Stimulated activated CD8-positive, alpha-beta memory T cell treated with anti-CD3 and anti-CD28 coated beads, Interleukin-4, amount 100 ng/mL, for 4 hours (primary cell): ENCODE measurements around the gene DNAL4.

Experiments
- DNase-seq, 2 donors: peaks; one replicate each; pipeline ENCODE4 v3.0.0-alpha.2; 2020; ENCODE audit warnings: low read depth in 2 of 2, low spot score in 1 of 2

The DNAL4 gene

GRCh38 chr22:38788021-38788816 lies 5.7 kb downstream of the DNAL4 start:
- no peak for DNase-seq

GRCh38 chr22:38786631-38787030 lies 7.3 kb downstream of the DNAL4 start:
- DNase-seq: no peak

GRCh38 chr22:38784856-38785255 lies 9.1 kb downstream of the DNAL4 start:
- no peak for DNase-seq

GRCh38 chr22:38784035-38784434 lies 9.9 kb downstream of the DNAL4 start:
- no peak for DNase-seq

GRCh38 chr22:38783095-38783615 lies 10.8 kb downstream of the DNAL4 start:
- no peak for DNase-seq

GRCh38 chr22:38782402-38783094 lies 11.4 kb downstream of the DNAL4 start:
- DNase-seq: no peak

GRCh38 chr22:38781033-38781432 lies 12.9 kb downstream of the DNAL4 start:
- DNase-seq: no peak

- no peak for DNase-seq
Observed at GRCh38 chr22:38777087-38777671, 16.8 kb downstream of the DNAL4 start.

GRCh38 chr22:38776086-38776485 lies 17.9 kb downstream of the DNAL4 start:
- DNase-seq: no peak

GRCh38 chr22:38775656-38776055 lies 18.3 kb downstream of the DNAL4 start:
- DNase-seq: no peak

- DNase-seq: no peak
Observed at GRCh38 chr22:38774496-38775166, 19.3 kb downstream of the DNAL4 start.

GRCh38 chr22:38773363-38773946 lies 20.5 kb downstream of the DNAL4 start:
- no peak for DNase-seq

- DNase-seq: no peak
Observed at GRCh38 chr22:38772623-38772873, 21.4 kb downstream of the DNAL4 start.

- DNase-seq: no peak
Observed at GRCh38 chr22:38770257-38770949, 23.5 kb downstream of the DNAL4 start.

- DNase-seq: no peak
Observed at GRCh38 chr22:38768036-38768435, 25.9 kb downstream of the DNAL4 start.

- DNase-seq: no peak
Observed at GRCh38 chr22:38767313-38767712, 26.6 kb downstream of the DNAL4 start.

- no peak for DNase-seq
Observed at GRCh38 chr22:38766076-38766777, 27.7 kb downstream of the DNAL4 start.

- DNase-seq: no peak
Observed at GRCh38 chr22:38762551-38762983, 31.4 kb downstream of the DNAL4 start.

GRCh38 chr22:38761202-38762162 lies 32.5 kb downstream of the DNAL4 start:
- no peak for DNase-seq
